ENCODE results near the gene TRIM2.

The TRIM2 gene

GRCh38 chr4:153385784-153386183 lies 181.5 kb downstream of the TRIM2 start:
- Histone ChIP-seq H3K9me3 (ENCODE audit: control insufficient read depth, low read length) (no peaks in the 10 kb centered on the region), H3K79me2 (no peaks in the 10 kb centered on the region), H3K4me1 (no peaks in the 10 kb centered on the region), H3K4me3 (ENCODE audit: low read depth, low read length) (no peak overlapping the region), H3K9ac (no peak overlapping the region), H2AFZ (no peak overlapping the region), H3K4me2 (ENCODE audit: low read length) (no peak overlapping the region), H3K36me3 (ENCODE audit: control insufficient read depth, insufficient read depth, low read length) (no peaks in the 10 kb centered on the region), H3K27me3 (ENCODE audit: control insufficient read depth, insufficient read depth, low read length) (no peaks in the 10 kb centered on the region), H3K27ac (no peak overlapping the region)
- TF ChIP-seq CTCF (IDR thresholded peaks at IDR 0.05): no peak

- Histone ChIP-seq H3K9me3 (ENCODE audit: control insufficient read depth, low read length) (no peaks in the 10 kb centered on the region), H3K9ac (no peak overlapping the region), H3K27ac (no peak overlapping the region), H3K4me1 (no peaks in the 10 kb centered on the region), H3K4me2 (ENCODE audit: low read length) (no peak overlapping the region), H2AFZ (no peak overlapping the region), H3K4me3 (ENCODE audit: low read depth, low read length) (no peak overlapping the region), H3K79me2 (no peaks in the 10 kb centered on the region), H3K27me3 (ENCODE audit: control insufficient read depth, insufficient read depth, low read length) (no peaks in the 10 kb centered on the region), H3K36me3 (ENCODE audit: control insufficient read depth, insufficient read depth, low read length) (no peaks in the 10 kb centered on the region)
- no peak for TF ChIP-seq CTCF (IDR thresholded peaks at IDR 0.05)
Observed at GRCh38 chr4:153387981-153388380, 183.7 kb downstream of the TRIM2 start.
